Progenitor cell of endocrine pancreas (in vitro differentiated cells): ENCODE data around the gene PTPRZ1. TPM values are rescaled to one million over a fixed set of nuclear protein-coding genes. Genes with fewer than 3 reads are reported as not detected.

ENCODE experiments used
- DNase-seq: peaks from one replicate; pipeline ENCODE4 v3.0.0; 2021; ENCODE audit warnings: low spot score; ENCODE audit not compliant: unreplicated experiment
- H3K27ac Mint-ChIP-seq: 2 replicates; pipeline ENCODE4 v1.8.0; 2021; ENCODE audit warnings: mild to moderate bottlenecking, moderate library complexity, mixed read lengths
- H3K27me3 Mint-ChIP-seq: 2 replicates; pipeline ENCODE4 v1.8.0; 2021; ENCODE audit warnings: mixed read lengths
- H3K36me3 Mint-ChIP-seq: 2 replicates; pipeline ENCODE4 v1.8.0; 2022; ENCODE audit warnings: mixed read lengths; ENCODE audit not compliant: insufficient read depth
- H3K4me1 Mint-ChIP-seq: 2 replicates; pipeline ENCODE4 v1.8.0; 2021; ENCODE audit warnings: low read depth, mixed read lengths
- H3K4me3 Mint-ChIP-seq: 2 replicates; pipeline ENCODE4 v1.8.0; 2021; ENCODE audit warnings: low read depth, mild to moderate bottlenecking, moderate library complexity, mixed read lengths
- H3K9me3 Mint-ChIP-seq: 2 replicates; pipeline ENCODE4 v1.8.0; 2021; ENCODE audit warnings: low read depth, mixed read lengths
- total RNA-seq: library from RNA; stranded (reverse); gene quantifications from 2 replicates; pipeline ENCODE4 v1.2.1, GENCODE V29; 2021
- TF ChIP-seq, protein P1 (sequence below): fragments of 200-600 bp; sonication (generic); IDR thresholded peaks from one replicate; pipeline ENCODE4 v1.5.0; 2021; ENCODE audit warnings: antibody characterized with exemption, mild to moderate bottlenecking; ENCODE audit not compliant: unreplicated experiment

PTPRZ1 gene
- total RNA-seq, 1 donor from 2014 or later, result 0.74 TPM

DNA sequence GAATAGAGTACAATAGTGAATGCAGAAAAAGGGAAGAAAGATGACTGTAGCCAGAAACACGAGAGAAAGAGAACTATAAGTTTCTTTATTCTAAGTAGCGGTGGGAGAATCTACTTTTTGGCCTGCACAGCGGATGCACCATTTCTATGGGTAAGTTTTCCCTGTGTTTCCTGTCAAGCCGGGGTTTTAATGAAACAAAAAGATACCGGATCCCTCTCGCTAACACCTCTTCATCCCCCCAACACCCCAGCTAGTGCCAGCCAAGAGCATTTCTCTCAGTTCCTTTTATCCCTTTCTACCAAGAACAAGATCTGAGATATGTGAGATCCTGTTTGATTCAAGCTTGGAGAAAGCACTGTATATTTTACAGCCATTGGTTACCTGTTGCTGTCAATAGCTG is 14.7 kb downstream of the PTPRZ1 start:
- Mint-ChIP-seq H3K9me3 (no peaks in the 10 kb centered on the region), H3K36me3 (no peaks in the 10 kb centered on the region), H3K27ac (no peak overlapping the region), H3K27me3 (no peaks in the 10 kb centered on the region), H3K4me1 (no peaks in the 10 kb centered on the region), H3K4me3 (no peak overlapping the region)
- TF ChIP-seq, protein P1, sequence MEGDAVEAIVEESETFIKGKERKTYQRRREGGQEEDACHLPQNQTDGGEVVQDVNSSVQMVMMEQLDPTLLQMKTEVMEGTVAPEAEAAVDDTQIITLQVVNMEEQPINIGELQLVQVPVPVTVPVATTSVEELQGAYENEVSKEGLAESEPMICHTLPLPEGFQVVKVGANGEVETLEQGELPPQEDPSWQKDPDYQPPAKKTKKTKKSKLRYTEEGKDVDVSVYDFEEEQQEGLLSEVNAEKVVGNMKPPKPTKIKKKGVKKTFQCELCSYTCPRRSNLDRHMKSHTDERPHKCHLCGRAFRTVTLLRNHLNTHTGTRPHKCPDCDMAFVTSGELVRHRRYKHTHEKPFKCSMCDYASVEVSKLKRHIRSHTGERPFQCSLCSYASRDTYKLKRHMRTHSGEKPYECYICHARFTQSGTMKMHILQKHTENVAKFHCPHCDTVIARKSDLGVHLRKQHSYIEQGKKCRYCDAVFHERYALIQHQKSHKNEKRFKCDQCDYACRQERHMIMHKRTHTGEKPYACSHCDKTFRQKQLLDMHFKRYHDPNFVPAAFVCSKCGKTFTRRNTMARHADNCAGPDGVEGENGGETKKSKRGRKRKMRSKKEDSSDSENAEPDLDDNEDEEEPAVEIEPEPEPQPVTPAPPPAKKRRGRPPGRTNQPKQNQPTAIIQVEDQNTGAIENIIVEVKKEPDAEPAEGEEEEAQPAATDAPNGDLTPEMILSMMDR, result no peak
- DNase-seq, result no peak

DNA sequence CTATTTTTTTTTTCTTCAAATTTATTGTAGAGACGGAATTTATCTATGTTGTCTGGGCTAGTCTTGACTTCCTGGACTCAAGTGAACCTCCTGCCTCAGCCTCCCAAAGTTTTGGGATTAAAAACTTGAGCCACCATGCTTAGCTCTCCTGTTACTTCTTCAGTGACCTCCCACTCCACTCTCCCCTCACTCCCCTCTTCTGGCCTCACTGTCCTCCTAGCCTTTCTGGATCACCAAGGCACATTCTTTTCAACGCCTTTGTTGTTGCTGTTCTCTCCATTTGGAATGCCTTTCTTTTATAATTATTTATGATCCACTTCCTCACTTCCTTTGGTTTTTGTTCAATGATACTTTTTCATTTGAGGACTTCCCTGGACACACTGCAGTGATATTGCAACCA is 17.9 kb downstream of the PTPRZ1 start:
- Mint-ChIP-seq H3K9me3 (no peaks in the 10 kb centered on the region), H3K4me3 (no peak overlapping the region), H3K27ac (no peak overlapping the region), H3K27me3 (no peaks in the 10 kb centered on the region), H3K36me3 (no peaks in the 10 kb centered on the region), H3K4me1 (no peaks in the 10 kb centered on the region)
- DNase-seq, result no peak
- TF ChIP-seq, protein P1, result no peak

DNA sequence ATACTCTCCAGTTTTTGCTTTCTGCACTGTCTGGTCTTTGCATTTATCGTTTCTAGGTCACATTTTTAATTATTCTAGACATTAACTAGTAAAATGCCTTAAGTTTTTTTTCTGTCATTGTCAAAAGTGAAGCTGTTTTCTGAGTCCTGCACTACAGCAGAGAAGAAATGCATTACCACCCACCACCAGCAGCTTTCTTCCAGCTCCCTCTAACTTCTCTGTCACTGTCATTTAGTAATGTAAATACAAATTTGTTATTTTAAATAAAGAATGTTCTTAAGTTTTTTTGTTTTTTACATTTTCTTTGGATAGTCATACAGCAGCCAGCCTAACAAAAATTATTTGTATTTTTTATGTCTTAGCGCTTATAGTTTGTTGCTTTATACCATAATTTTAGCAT is 18.8 kb downstream of the PTPRZ1 start:
- H3K36me3 Mint-ChIP-seq, result no peaks in the 10 kb centered on the region
- no peak overlapping the region for H3K4me3 Mint-ChIP-seq
- H3K27me3 Mint-ChIP-seq, result no peaks in the 10 kb centered on the region
- no peaks in the 10 kb centered on the region for H3K9me3 Mint-ChIP-seq
- TF ChIP-seq, protein P1, result no peak
- no peak overlapping the region for H3K27ac Mint-ChIP-seq
- DNase-seq, result no peak
- H3K4me1 Mint-ChIP-seq, result no peaks in the 10 kb centered on the region

DNA sequence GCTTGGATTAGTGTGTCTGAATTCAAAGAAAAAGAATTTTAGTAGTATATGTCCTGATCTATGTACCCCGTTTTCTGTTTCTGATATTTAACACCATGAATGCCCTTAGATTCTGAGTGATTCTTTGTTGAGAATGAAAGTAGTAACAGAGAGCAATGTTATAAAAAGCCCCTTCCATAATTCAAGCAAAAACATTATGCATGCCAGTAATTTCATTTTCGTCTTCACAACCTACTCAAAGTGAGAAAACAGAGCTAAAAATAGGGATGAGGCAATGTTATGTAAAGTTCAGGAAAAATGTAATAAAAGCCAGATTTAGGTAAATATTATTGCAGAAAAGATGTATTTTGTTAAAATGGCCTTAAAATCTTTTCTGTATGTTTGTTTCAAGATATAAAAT is 28.1 kb downstream of the PTPRZ1 start:
- no peaks in the 10 kb centered on the region for H3K9me3 Mint-ChIP-seq
- DNase-seq, result no peak
- TF ChIP-seq, protein P1, result no peak
- no peaks in the 10 kb centered on the region for H3K4me1 Mint-ChIP-seq
- H3K27me3 Mint-ChIP-seq, result no peaks in the 10 kb centered on the region
- no peaks in the 10 kb centered on the region for H3K36me3 Mint-ChIP-seq
- no peak overlapping the region for H3K27ac Mint-ChIP-seq
- no peak overlapping the region for H3K4me3 Mint-ChIP-seq

DNA sequence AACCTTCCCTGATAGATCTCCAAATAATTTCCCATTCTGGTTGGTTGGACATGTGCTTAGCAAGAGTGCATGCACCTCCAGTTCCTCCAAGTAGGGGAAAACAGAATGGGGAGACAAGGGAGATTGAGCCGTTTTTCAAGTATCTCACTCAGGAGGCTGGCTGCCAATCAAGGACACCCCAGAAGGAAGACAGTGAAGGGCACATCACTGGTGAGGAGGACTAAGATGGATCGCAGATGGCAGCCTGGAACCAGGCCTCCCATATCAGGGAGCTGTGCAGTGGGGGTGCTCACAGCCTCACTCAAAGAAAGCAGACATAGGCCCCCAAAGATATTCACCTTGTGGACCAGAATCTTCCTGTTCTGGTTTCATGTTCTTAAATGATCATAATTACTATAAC is 31.2 kb downstream of the PTPRZ1 start:
- H3K27ac Mint-ChIP-seq, result no peak overlapping the region
- no peak overlapping the region for H3K4me3 Mint-ChIP-seq
- no peaks in the 10 kb centered on the region for H3K4me1 Mint-ChIP-seq
- H3K27me3 Mint-ChIP-seq, result no peaks in the 10 kb centered on the region
- no peaks in the 10 kb centered on the region for H3K9me3 Mint-ChIP-seq
- TF ChIP-seq, protein P1, result no peak
- H3K36me3 Mint-ChIP-seq, result no peaks in the 10 kb centered on the region
- DNase-seq, result no peak
